ENCODE data around the gene MGMT. TPM values are rescaled to one million over a fixed set of nuclear protein-coding genes. Genes with fewer than 3 reads are reported as not detected.

The MGMT gene
- total and polyA plus RNA-seq, 9 donors, result 4.5 to 53.3 (median 25.4) TPM

- no peaks in the 10 kb centered on the region for H3K9me3 ChIP-seq
- DNase-seq, result no peak
- H3K4me1 ChIP-seq (ENCODE audit: insufficient read depth), result no peaks in the 10 kb centered on the region
- TF ChIP-seq CTCF (IDR thresholded peaks at IDR 0.05) (no peak), POLR2A (IDR thresholded peaks at IDR 0.05) (no peak), EP300 (IDR thresholded peaks at IDR 0.05) (no peak)
- WGBS, 3 donors, result 73 to 88% (median 76%) methylated on average over 9 of the region's 9 CpGs
- H3K4me3 ChIP-seq, result no peak overlapping the region
- no peaks in the 10 kb centered on the region for H3K36me3 ChIP-seq
- H3K27ac ChIP-seq, result no peak overlapping the region
- H3K27me3 ChIP-seq, result no peaks in the 10 kb centered on the region
- intact Hi-C loops (cut with DNase I), result no loop called here
Measured at GRCh38 chr10:129809431-129809830, 342.4 kb downstream of the MGMT start.

DNA sequence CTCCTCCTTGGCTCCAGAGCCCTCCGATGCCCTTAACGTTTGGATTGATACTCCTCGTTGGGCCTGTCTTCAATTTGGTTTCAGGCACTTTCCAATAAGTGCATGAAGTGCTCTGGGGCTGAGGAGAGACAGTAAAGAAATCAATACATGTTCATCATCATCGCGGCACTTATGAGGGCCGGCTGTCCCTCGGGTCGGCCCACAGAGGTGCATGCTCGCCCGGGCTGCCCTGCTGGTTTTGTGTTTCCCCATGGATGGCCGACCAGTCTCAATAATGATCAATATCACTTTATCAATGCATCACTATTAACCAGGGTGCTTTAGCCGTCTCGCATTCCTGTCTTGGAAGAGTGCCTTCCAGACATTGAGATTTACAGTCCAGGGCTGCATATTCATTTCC lies 342.8 kb downstream of the MGMT start:
- intact Hi-C loops (cut with DNase I), result no loop called here
- no peak overlapping the region for H3K27ac ChIP-seq
- DNase-seq, result no peak
- no peak for TF ChIP-seq CTCF (IDR thresholded peaks at IDR 0.05)
- TF ChIP-seq EP300 (IDR thresholded peaks at IDR 0.05), result no peak
- TF ChIP-seq POLR2A (IDR thresholded peaks at IDR 0.05), result no peak
- H3K9me3 ChIP-seq, result no peaks in the 10 kb centered on the region
- no peaks in the 10 kb centered on the region for H3K27me3 ChIP-seq
- H3K36me3 ChIP-seq, result no peaks in the 10 kb centered on the region
- no peaks in the 10 kb centered on the region for H3K4me1 ChIP-seq (ENCODE audit: insufficient read depth)
- WGBS, 3 donors, result 79 to 93% (median 87%) methylated on average over 13 of the region's 13 CpGs
- no peak overlapping the region for H3K4me3 ChIP-seq

GRCh38 chr10:129811208-129811607 lies 344.2 kb downstream of the MGMT start:
- no peaks in the 10 kb centered on the region for H3K4me1 ChIP-seq (ENCODE audit: insufficient read depth)
- DNase-seq, result no peak
- WGBS, 3 donors, result 83 to 90% (median 87%) methylated on average over 9 of the region's 9 CpGs
- H3K4me3 ChIP-seq, result no peak overlapping the region
- intact Hi-C loops (cut with DNase I), result no loop called here
- no peak overlapping the region for H3K27ac ChIP-seq
- no peaks in the 10 kb centered on the region for H3K9me3 ChIP-seq
- H3K27me3 ChIP-seq, result no peaks in the 10 kb centered on the region
- H3K36me3 ChIP-seq, result no peaks in the 10 kb centered on the region
- no peak for TF ChIP-seq CTCF (IDR thresholded peaks at IDR 0.05)
- no peak for TF ChIP-seq POLR2A (IDR thresholded peaks at IDR 0.05)
- no peak for TF ChIP-seq EP300 (IDR thresholded peaks at IDR 0.05)

DNA sequence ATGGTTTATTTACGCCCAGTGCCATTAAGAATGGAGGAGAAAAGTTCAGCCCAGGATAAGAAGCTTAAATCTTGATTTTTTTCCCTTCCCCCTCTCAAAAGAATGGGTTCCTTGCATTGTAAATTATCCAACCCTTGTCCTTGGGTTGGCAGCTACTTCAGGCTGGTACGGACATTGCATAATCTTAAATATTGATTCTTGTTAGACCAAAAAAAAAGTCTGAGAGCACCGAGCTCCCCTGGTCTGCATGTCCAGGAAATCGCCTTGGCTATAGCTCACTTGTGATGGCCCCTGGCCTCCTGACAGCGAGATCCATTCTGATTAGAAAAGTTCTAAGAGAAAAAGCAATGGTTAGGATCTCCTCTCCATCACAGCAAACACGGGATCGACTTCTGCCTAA lies 345.4 kb downstream of the MGMT start:
- 57 to 71% (median 58%) methylated on average over 7 of the region's 7 CpGs for WGBS, 3 donors
- Histone ChIP-seq H3K27me3 (no peaks in the 10 kb centered on the region), H3K36me3 (no peaks in the 10 kb centered on the region), H3K4me1 (ENCODE audit: insufficient read depth) (no peaks in the 10 kb centered on the region), H3K4me3 (no peak overlapping the region), H3K9me3 (no peaks in the 10 kb centered on the region), H3K27ac (no peak overlapping the region)
- no peak for DNase-seq
- TF ChIP-seq EP300 (IDR thresholded peaks at IDR 0.05), result no peak
- no peak for TF ChIP-seq CTCF (IDR thresholded peaks at IDR 0.05)
- no peak for TF ChIP-seq POLR2A (IDR thresholded peaks at IDR 0.05)
- intact Hi-C loops (cut with DNase I), result no loop called here

Measured in ovary (tissue), 9 donors.